Measurements from ENCODE around the gene PPP1R3D. TPM values are rescaled to one million over a fixed set of nuclear protein-coding genes. Genes with fewer than 3 reads are reported as not detected.
"Not testable (repeated sequence)": the region's sequence is repeated elsewhere in the genome, so short reads cannot be mapped to it uniquely, and the experiment has no call there.

Gene PPP1R3D
- total RNA-seq, 1 donor from 2014 or later: 3.2 TPM

DNA sequence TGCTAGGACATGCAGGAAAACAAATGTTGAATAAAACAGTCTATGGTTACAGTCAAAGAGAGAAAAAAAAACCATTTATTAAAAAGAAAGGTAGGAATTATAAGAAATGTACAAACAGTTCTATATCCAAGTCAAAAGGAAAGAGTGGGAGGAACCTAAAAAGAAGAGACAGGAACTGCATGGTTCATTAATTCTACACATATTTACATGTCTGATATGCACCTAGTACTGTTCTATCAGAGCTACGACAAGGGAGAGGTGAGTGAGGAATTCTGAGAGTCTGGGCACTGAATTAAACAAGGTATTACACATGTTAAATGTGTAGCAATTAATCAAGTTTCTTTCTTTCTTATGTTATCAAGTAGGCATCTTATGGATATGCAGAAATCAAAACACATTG is 48.5 kb downstream of the PPP1R3D start:
- intact Hi-C loops (cut with DNase I): no loop called here

DNA sequence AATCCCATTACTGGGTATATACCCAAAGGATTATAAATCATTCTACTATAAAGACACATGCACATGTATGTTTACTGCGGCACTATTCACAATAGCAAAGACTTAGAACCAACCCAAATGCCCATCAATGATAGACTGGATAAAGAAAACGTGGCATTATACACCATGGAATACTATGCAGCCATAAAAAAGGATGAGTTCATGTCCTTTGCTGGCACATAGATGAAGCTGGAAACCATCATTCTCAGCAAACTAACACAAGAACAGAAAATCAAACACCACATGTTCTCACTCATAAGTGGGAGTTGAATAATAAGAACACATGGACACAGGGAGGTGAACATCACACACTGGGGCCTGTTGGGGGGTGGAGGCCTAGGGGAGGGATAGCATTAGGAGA is 50.1 kb downstream of the PPP1R3D start:
- H3K9me3 ChIP-seq; intact Hi-C loops (cut with DNase I); H3K27me3 ChIP-seq; H3K36me3 ChIP-seq; DNase-seq (ENCODE audit: low spot score in 2 of 2); H3K27ac ChIP-seq; H3K4me3 ChIP-seq; H3K4me1 ChIP-seq: not testable (repeated sequence)

More for the DNA sequence above, 48.5 kb downstream of the PPP1R3D start:
- Histone ChIP-seq H3K9me3 (no peaks in the 10 kb centered on the region), H3K36me3 (no peaks in the 10 kb centered on the region), H3K4me1 (no peaks in the 10 kb centered on the region), H3K27ac (no peak overlapping the region), H3K27me3 (no peaks in the 10 kb centered on the region), H3K4me3 (no peak overlapping the region)
- no peak for DNase-seq (ENCODE audit: low spot score in 2 of 2)
- TF ChIP-seq, protein P1, sequence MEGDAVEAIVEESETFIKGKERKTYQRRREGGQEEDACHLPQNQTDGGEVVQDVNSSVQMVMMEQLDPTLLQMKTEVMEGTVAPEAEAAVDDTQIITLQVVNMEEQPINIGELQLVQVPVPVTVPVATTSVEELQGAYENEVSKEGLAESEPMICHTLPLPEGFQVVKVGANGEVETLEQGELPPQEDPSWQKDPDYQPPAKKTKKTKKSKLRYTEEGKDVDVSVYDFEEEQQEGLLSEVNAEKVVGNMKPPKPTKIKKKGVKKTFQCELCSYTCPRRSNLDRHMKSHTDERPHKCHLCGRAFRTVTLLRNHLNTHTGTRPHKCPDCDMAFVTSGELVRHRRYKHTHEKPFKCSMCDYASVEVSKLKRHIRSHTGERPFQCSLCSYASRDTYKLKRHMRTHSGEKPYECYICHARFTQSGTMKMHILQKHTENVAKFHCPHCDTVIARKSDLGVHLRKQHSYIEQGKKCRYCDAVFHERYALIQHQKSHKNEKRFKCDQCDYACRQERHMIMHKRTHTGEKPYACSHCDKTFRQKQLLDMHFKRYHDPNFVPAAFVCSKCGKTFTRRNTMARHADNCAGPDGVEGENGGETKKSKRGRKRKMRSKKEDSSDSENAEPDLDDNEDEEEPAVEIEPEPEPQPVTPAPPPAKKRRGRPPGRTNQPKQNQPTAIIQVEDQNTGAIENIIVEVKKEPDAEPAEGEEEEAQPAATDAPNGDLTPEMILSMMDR (IDR thresholded peaks at IDR 0.05): no peak

DNA sequence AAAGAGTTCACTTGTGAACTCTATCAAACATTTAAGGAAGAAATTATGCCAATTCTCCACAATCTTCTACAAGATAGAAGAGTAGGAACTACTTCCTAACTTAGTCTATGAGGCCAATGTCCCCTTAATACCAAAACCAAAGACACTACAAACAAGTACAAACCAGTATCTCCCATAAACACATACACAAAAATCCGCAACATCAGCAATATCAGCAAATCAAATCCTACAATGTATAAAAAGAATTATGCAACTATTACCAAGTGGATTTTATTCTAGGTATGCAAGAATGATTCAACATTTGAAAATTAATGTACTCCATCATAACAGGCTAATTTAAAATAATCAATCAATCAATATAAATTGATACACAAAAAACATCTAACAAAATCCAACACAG is 52.1 kb downstream of the PPP1R3D start:
- no peak for DNase-seq (ENCODE audit: low spot score in 2 of 2)
- H3K9me3 ChIP-seq: no peaks in the 10 kb centered on the region
- no peak overlapping the region for H3K27ac ChIP-seq
- no peaks in the 10 kb centered on the region for H3K27me3 ChIP-seq
- H3K4me1 ChIP-seq: no peaks in the 10 kb centered on the region
- TF ChIP-seq, protein P1 (IDR thresholded peaks at IDR 0.05): no peak
- no peaks in the 10 kb centered on the region for H3K36me3 ChIP-seq
- no peak overlapping the region for H3K4me3 ChIP-seq
- intact Hi-C loops (cut with DNase I): no loop called here

Other genes starting within 250 kb of the PPP1R3D start
- 60.9 TPM for gene SYCP2, start 6.7 kb downstream of the PPP1R3D start, total RNA-seq
- gene FAM217B, start 84 bp upstream of the PPP1R3D start, total RNA-seq: 2.6 TPM
- not detected for gene CDH26, start 18.1 kb upstream of the PPP1R3D start, total RNA-seq